GM18873 (cell line): ENCODE data around the gene TLX3.
"Not testable (repeated sequence)": the region's sequence is repeated elsewhere in the genome, so short reads cannot be mapped to it uniquely, and the experiment has no call there.

Experiments
- ATAC-seq: cut with Tn5 transposase; IDR thresholded peaks from one replicate; pipeline ENCODE4 v1.9.1; 2021; ENCODE audit warnings: mild to moderate bottlenecking, moderate library complexity, moderate number of reproducible peaks; ENCODE audit not compliant: unreplicated experiment, low FRiP score

Gene TLX3

DNA sequence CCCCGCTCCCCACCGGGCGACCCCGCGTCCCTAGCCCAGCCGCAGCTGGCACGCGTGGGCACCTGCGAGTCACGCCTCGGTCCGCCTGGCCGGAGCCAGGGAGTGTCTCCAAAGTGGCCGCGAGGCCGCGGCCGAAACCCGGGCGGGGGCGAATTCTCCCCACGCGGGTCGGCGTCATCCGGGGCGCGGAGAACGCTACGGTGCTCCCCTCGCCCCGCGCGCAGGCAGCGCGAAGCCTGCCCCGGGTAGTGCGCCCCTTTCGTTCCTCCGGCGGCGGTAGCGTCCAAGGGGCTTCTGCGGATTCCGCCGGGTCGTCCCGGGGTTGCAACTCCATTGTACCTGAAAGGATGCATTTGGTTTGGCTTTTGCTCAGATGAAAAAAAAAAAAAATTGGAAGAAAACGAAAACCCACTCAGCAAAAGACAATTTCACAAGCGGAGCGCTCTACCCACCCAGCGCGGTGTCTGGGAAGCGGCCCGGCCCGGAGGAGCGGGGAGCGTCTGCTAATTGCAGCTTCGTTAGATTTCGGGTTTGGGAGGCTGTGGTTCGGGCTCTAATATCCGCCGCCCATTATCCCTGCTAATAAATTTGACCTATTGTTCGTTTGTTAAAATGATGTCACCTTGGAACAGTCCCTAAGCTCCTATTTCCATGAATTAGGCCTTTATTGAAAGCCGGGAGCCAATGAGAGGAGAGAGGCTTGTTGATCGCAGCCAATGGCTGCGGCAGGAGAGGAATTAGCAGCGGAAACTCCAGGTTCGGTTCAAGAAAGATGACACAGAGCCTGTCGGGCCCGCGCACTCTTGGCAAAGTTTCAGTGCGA is at the start of gene TLX3:
TLX3 (plus strand) TSS at position 796 of the 823 bp plus-strand sequence. CDS start 118 bp downstream, outside the sequence.
- ATAC-seq: no peak

DNA sequence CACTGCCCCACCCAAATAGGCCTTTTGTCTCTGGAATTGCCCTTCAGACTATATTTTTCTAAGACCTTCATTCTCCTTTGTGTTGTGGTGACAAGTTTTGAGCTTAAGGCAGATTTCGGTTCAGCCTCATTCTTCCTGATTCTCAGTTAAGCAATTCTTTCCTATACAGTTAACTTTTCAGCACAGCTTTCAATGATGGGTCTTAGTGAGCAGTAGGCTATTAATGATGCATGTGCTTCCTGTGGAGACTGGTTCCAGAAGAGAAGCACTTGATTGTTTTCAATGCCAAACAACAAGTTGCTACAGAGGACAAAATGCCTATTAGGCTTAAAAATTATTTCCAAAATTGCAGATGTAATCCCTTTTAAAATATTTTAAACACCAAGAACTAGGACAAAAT is 47.7 kb upstream of the TLX3 start:
- ATAC-seq: no peak

DNA sequence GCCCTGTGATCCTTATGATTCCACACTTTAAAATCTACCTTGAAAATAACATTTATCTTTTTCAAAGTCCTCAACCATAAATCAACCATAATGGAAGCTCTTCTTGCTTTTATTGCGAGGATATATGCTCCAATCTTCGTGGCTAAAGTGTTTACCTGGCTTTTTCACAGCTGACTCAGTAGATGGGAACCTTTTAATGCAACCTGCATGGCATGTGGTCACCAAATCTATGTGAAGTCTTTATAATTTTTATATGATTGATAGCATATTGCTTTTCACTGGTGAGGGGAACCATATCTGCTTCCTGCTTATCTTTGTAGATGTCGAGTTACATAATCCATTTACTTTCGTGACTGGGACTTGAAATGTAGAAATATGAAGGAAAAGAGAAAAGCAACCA is 47.1 kb upstream of the TLX3 start:
- no peak for ATAC-seq

DNA sequence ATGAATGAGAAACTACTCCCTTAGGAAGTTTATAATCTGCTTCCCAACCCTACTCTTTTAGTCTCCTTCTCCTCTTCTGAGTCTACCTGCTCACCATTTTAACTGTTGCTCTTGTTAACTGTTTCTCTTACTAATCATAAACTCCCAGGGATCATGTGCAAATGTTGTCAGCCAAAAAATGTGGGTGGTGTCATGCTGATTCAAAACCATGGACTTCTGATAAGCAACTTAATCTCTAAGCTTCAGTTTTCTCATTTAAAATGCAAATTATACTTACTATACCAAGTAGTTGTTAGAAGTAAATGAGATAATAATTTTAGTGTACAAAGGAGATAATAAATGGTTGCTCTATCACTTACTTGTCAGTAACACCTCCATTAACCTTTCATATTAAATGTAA is 45.9 kb upstream of the TLX3 start:
- no peak for ATAC-seq

DNA sequence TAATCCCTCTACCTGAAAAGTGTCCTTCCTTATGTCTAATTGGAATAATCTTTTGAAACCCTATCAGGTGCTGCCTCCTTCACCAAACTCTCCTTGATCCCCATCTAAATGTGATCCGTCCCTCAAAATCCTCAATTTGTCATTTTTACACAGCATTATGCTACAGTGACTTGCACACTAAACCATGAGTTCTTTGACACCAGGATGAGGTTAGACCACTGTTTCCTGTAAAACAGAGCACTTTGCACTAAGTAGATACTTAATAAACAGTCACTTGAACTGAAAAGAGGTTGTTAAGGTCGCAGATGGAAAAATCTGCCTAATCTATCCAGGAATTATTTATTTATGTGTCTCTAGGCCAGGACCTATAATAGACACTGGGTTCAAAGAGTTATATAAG is 44.2 kb upstream of the TLX3 start:
- no peak for ATAC-seq

DNA sequence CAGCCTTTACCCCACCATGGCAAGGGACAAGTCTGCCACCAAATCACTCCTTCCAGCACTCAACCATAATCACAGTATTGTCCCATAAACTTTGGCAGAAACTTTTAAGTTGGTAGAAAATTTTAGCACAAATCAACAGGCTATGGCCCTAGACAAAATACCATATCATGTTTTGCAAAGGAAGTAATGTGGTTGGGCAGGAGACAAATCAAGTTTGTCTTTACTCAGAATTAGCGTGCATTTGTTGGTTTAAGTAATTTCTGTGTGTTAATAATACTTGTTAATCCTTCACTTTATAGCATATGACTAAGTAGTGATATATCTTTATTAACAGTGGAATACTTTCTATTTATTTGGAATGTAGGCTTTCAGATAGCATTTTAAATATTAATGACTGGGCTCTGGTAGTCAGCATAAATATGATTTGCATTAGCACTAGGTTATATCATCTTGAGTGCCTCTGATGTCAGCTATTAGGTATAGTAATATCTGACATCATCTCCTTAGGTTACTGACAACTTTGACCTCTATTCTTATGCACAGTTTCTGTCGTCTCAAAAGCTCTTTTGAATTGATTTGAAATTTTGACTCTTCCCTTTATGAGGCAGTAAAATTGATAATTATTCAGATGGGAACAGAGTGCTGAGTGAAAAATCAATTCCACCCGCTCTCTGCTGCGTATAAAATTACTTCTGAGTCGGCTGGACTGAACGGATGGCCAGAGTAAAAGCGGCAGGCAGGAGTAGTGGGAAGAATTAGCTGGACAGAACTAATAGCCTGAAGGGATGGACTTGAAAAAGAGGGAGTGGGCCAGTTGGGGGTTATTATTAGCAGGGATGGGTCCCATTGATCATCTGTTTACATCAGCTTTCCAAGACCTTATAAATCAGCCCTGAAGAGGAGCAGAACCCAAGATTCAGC is 40.1 kb upstream of the TLX3 start:
- ATAC-seq: no peak

DNA sequence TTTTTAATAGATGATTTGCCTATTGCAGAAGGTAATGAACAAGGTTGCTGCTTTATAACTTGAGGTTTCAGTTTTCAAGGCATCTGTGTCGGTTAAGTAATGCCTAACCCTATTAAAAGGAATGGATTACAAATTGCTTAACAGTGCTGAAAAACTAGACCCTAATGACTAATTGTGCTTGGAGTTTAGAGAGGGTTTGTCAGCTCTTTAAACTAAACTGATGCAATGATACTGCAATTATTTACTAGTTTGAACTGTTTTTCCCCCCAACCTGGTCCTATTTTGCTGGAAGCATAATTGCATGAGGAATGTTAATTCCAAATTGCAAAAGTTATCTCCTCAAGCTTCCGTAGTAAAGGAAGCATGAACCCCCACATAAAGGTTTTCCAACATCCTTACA is 39.3 kb upstream of the TLX3 start:
- ATAC-seq: no peak

DNA sequence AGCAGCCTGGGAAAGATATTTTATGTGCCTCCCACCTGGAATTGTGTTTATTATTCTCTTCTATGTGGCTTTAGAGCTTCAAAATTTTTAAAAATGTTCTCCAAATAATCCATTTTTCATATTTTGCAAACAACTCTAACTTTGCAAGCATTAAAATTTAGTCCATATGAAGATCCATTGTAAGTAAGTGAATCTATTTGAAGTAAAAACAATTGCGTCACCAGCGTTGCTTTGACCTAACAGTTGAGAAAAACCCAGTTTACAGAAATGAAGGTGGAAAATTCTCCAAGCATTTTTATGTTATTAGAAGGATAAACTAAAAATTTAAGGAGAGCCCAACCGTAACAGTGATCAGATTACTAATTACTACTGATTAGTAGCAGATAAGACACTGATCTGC is 38.9 kb upstream of the TLX3 start:
- no peak for ATAC-seq

DNA sequence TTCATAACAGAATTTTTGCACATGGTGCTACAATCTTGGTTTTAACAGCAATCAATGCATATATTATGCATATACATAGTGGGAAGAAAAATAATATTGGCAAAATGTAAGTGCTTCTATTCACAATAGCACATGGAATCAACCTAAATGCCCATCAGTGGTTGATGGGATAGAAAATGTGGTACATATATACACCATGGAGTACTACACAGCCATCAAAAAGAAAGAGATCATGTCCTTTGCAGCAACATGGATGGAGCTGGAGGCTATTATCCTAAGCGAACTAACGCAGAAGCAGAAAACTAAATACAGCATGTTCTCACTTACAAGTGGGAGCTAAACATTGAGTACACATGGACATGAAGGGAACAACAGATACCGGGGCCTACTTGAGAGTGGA is 37.2 kb upstream of the TLX3 start:
- no peak for ATAC-seq

DNA sequence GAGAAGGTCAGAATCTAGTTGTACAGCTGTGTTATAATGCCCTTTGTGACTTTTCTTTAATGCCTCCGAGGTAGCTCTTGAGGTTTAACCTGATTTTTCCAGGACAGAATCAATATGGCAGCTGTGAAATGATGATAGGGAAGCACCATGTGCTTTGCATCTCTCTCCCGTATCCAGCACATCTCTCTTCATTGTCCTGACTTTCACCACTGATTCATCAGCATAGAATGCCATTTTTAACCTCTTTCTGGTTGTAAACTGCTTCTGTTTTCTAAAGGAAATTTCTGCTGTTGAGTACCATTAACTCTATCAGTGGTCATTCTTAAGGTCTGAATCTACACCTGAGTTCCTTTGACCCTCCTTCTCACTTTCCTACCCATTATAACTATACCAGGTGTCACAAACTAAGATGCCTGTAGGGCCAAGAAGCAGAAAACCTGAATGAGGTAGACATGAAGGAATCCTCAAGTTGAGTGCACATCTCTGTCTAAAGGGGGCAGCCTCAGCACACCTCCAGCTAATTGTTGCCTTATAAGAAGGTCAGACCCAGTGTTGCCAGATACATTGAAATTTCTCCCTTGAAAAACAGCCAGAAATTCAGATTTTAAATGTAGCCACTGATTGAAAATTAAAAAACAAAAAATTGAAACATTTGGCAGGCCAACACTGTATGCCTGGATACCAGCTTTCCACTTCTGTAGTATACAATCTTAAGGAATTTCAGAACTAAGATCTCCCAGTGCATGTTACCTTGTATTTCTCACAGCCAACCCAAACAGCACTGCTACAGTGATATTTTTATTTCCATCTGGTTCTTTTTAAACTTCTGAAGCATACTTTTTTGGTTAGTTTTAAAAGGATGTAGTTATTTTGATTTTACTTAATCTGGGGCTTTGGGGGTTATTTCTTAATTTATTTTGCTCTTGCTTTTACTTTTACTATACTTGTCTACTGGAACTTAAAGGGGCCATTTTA is 35.8 kb upstream of the TLX3 start:
- no peak for ATAC-seq

DNA sequence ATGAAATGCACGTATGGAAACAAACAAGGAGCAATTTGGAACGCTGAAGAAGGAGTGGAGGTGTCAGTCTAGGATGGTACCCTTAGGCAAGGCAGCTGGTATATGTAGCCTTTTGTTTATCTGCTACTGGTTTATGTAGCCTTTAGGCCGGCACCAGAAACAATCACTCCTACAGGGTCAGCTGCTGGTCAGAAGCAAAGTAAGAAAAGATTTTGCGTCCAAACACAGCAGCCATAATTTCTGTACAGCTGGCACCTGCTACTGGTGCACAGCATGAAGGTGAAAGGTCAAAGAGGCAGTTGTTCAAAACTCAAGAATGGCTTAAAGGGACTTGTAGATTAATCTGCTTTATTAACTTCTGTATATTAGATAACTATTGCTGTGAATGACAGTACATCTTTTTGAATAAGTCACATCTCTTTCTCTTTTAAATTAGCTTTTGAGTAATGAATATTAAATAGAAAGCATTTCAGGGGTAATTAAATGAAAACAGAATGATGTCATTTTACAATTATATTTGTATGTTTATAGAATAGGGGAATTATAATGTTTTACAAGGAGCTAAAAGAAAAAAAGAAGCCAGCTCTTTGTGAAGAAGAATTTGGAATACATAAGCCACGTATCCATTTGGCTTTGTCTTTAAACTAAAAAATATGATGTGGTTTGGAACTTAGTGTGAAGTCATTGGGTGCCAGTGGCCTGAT is 33.1 kb upstream of the TLX3 start:
- no peak for ATAC-seq

DNA sequence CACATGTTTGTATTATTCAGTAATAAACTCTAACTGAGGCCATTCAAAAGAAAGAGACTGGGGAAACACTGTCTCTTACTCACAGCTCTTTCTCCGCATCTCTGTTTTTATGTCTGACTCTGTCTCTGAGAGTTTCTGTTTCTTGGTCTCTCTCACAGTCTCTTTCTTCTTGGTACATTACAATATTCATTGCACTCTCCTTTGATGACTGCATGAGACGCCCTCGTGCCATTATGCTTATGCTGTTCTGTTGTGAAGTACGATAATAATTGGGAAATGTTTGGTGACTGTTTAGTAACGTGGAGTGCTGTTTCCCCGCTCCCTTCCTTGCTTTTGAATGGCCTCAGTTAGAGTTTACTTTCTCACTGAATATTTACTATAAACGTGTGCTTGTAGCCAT is 25.3 kb upstream of the TLX3 start:
- ATAC-seq: no peak

DNA sequence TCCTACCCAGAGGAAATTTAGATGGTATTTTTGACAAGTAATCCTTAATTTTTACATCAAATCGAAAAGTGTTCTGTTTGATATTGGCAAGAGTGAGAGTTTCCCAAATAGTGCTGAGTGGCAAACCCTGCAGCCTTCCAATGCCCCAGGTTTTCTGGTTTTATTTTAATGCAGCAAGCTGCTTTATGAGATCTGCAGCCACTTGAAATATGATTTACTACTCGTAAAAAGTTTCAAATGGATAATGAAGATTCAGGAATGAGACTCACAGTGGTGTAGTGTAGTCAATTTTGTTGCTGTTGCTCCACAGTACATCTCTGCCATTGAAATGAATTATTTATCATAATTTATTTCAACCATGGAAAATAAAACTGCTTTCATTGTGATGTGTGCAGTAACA is 23.6 kb upstream of the TLX3 start:
- no peak for ATAC-seq

DNA sequence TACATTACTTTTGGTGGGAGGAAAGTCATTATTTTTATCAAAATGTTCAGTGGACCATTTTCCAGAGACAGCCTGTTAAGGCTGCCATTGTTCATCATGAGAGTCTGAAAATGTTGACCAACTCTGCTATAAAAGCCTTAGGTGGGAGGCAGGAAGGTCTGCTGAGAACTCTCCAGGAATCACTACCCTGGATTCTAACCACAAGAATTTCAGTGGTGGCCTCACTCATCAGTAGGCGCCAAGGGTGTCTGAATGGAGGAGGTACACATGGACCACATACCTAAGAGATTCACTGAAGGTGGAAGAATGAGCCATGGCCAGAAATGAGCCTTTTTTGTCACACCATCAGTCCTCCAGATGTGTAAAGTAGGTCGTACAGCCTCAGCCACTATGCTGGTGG is 21.0 kb upstream of the TLX3 start:
- no peak for ATAC-seq

DNA sequence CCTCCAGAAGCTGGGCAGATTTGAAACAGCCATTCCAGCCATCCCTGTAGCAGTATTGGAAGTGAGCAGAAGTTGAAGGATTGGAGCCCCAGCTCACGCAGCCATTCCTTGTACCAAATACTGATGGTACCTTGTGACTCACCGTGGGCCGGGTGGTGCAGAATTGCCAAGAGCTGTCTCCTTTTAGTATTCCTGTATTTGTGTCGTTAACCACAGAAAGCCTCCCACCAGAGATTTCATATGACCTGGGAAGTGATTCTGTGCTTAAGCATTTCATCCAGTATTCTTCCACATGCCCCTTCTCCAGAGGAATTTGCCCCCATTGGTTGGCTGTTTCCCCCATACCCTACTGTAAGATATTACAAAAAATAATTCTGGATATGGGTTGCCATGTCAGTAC is 17.7 kb upstream of the TLX3 start:
- ATAC-seq: no peak

DNA sequence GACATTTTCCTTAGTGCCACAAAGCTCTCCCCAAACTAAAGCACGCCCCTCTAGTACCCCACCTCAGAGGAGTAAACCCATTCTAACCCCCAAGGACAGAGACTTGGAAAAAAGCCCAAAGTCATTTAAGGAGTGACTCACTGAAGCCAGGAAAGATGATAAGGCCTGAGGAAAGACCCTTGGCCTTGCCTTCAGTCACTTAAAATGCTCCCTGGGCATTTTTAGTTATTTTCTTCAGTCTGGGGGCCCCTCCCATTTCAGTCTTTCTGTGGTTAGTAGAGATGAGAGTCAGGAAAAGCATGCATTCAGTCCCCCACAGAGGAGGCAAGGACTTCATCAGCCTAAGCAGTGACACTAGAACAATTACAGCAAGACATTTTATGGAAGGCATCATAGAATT is 13.7 kb upstream of the TLX3 start:
- ATAC-seq: no peak

DNA sequence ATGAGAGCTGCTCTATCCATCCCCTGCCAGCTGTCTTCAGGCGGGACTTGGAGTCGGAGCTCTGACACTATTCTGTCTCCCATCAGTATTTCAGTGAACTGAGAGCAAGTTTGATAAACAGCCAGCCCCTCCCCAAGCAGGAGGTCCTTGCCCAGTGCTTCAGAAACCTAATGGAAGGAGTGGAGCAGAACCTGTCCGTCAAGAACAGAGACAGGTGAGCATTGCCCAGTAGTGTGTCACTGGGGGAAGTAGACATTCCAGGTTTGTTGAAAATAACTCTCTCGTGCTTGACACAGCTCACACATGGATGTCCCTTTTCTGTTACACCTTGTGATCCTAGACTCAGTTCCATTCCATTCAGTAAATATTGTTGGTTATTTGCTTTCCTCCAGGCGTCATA is 13.2 kb upstream of the TLX3 start:
- ATAC-seq: no peak

DNA sequence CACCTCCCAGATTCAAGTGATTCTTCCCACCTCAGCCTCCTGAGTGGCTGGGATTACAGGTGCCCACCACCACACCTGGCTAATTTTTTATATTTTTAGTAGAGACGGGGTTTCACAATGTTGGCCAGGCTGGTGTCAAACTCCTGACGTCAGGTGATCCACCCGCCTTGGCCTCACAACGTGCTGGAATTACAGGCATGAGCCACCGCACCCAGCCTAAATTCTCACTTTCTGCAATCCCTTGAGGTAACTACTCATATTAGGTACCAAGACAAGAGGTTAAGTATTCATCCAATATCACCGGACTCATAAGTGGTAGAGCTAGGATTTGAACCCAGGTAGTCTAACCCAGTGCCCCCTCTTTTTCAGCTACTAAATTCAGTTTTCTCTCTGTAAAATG is 11.1 kb upstream of the TLX3 start:
- ATAC-seq: not testable (repeated sequence)

DNA sequence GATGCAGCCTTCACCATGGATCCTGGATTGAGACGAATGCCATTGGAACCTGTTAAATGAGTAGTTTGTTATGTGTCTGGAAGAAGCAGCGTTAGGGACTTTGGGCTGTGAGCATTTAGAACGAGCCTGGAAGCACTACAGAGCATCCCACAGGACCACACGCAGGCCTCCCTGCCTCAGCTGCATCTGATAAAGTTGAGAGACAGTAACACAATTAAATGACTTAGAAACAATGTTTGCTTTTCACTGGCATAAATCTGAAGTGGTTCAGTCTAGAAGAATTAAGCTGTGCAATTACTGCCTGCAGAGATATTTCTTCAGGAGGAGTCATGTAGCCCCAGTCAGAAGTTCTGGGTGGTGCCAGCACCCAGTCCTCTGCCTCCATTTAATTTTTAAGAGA is 9.8 kb upstream of the TLX3 start:
- ATAC-seq: no peak

DNA sequence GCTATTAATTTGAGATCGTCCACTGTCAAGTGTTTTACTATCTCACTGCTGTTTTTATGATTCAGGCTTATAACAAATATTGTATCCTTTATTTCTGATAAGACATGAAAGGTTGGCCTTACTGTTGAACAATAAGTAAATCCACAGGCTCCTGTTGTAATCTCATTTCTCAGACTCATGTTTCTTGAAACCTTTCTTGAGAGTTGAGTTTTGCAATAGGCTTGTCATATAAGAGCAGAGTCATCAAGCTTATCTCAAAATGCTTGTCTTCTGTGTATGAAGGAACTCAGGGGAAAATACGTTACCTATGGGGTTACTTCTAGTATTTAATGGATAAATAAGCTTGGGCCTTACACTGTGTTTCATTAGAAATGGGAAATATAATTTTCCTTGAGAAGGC is 9.2 kb upstream of the TLX3 start:
- ATAC-seq: no peak
